Caki2 (cell line): Measurements from ENCODE around the gene SF3A2. TPM values are rescaled to one million over a fixed set of nuclear protein-coding genes. Genes with fewer than 3 reads are reported as not detected.
"Not testable (repeated sequence)": the region's sequence is repeated elsewhere in the genome, so short reads cannot be mapped to it uniquely, and the experiment has no call there.

Experiments
- DNase-seq: peaks from one replicate; pipeline ENCODE4 v3.0.0-alpha.2; 2015; ENCODE audit warnings: low read depth
- in situ Hi-C: cut with HindIII; loops from 2 replicates; pipeline ENCODE4 v1.10.0; 2016; ENCODE audit warnings: low sequenced_read_pairs, low pct_unique_long_range_greater_than_20kb, mixed read lengths
- total RNA-seq: library from RNA; depleted of rRNA; stranded (reverse); fragments of >200 nt; shearing (Covaris generic); gene quantifications from 2 replicates; pipeline ENCODE4 v1.2.3, GENCODE V29; 2014; ENCODE audit warnings: low replicate concordance; rRNA removed

The SF3A2 gene
- total RNA-seq = 9.9 and 23.2 TPM in 2 replicates

- DNase-seq = peak; percentile 94
- in situ Hi-C loops = no loop called here
These were observed at the start of gene SF3A2, which contains the start of gene PLEKHJ1 for GRCh38 chr19:2236314-2237050. Gene SF3A2, plus strand, starts transcription at chr19:2236824. Its CDS starts 6,595 bp downstream, at chr19:2243419. Gene PLEKHJ1, minus strand, starts transcription at chr19:2236329. Its CDS starts 81 bp downstream, at chr19:2236248.

GRCh38 chr19:2187159-2187558 is 49.5 kb upstream of the SF3A2 start:
- DNase-seq = no peak
- in situ Hi-C loops = no loop called here

- no peak for DNase-seq
- in situ Hi-C loops = no loop called here
These were observed 47.8 kb upstream of the SF3A2 start for GRCh38 chr19:2188708-2189385.

- in situ Hi-C loops = no loop called here
- DNase-seq = no peak
These were observed 46.7 kb upstream of the SF3A2 start for GRCh38 chr19:2189880-2190279.

- DNase-seq = no peak
- in situ Hi-C loops = no loop called here
These were observed 45.7 kb upstream of the SF3A2 start for GRCh38 chr19:2190848-2191455.

- in situ Hi-C loops = no loop called here
- DNase-seq = no peak
These were observed 44.9 kb upstream of the SF3A2 start for GRCh38 chr19:2191456-2192310.

- DNase-seq = no peak
- in situ Hi-C loops = no loop called here
These were observed 43.8 kb upstream of the SF3A2 start for GRCh38 chr19:2192862-2193261.

- in situ Hi-C loops = no loop called here
- no peak for DNase-seq
These were observed 42.8 kb upstream of the SF3A2 start for GRCh38 chr19:2193807-2194206.

- in situ Hi-C loops = no loop called here
- no peak for DNase-seq
These were observed 42.0 kb upstream of the SF3A2 start for GRCh38 chr19:2194513-2195078.

- in situ Hi-C loops = no loop called here
- DNase-seq = no peak
These were observed 41.3 kb upstream of the SF3A2 start for GRCh38 chr19:2195361-2195760.

GRCh38 chr19:2195914-2196313 is 40.7 kb upstream of the SF3A2 start:
- DNase-seq = no peak
- in situ Hi-C loops = no loop called here

GRCh38 chr19:2197270-2197669 is 39.4 kb upstream of the SF3A2 start:
- in situ Hi-C loops = no loop called here
- DNase-seq = no peak

GRCh38 chr19:2198317-2198716 is 38.3 kb upstream of the SF3A2 start:
- no peak for DNase-seq
- in situ Hi-C loops = no loop called here

GRCh38 chr19:2199215-2199614 is 37.4 kb upstream of the SF3A2 start:
- in situ Hi-C loops = no loop called here

GRCh38 chr19:2199861-2200623 is 36.6 kb upstream of the SF3A2 start:
- no peak for DNase-seq
- in situ Hi-C loops = no loop called here

More at GRCh38 chr19:2199215-2199614, 37.4 kb upstream of the SF3A2 start:
- DNase-seq = no peak

GRCh38 chr19:2200624-2201294 is 35.9 kb upstream of the SF3A2 start:
- DNase-seq, in situ Hi-C loops: not testable (repeated sequence)
